ENCODE measurements around the gene EHD3. TPM values are rescaled to one million over a fixed set of nuclear protein-coding genes. Genes with fewer than 3 reads are reported as not detected.

EHD3 gene
- total RNA-seq, 1 donor from 2014 or later, result 3.9 TPM

DNA sequence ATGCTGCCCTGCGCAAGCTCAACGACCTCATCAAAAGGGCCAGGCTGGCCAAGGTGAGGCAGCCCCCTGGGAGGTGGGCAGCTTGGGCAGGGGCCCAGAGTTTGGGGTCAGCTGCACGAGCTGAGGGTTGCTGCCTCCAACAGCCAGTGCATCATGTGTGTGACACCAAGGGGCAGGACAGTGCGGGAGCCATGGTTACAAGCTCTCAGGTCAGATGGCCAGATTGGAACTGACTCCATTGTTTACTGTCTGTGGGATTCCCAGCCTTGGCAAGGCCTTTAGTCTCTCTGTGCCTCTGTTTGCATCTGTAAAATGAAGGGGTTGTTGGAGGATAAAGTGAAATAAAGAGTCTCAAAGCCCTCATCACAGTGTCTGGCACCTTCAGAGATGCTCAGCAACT, 26.9 kb downstream of the EHD3 start:
- Histone ChIP-seq H3K4me2 (no peak overlapping the region), H4K20me1 (ENCODE audit: low read depth) (no peaks in the 10 kb centered on the region)
- H3K27ac Mint-ChIP-seq, result no peak overlapping the region

DNA sequence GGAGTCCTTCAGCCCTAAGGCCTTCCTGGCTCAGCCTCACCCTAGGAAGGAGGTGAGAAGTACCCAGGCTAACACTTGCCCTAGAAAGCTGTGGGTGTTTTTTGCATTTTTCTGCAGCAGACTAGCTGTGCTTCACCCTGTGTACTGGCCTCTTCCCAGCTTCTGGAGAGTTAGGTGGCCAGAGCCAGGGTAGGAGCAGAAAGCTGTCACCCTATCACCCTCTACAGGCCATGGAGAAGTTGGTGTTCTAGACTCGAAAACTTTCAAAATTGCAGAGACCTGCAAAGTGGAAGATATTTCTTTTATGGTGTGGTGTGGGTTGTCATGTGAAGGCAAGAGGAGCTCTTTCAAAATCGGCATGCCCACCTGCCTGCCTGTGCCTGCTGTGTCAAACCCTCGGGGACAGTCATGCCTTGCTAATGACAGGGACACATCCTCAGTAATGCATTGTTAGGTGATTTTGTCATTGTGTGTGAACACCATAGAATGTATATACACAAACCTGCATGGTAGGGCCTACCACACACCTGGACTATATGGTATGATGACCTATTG, 29.8 kb downstream of the EHD3 start:
- Histone ChIP-seq H2AFZ (replicated peaks) (no peak overlapping the region), H3K79me2 (ENCODE audit: low read depth) (no peaks in the 10 kb centered on the region), H3F3A (ENCODE audit: low read depth) (no peaks in the 10 kb centered on the region), H3K4me2 (no peak overlapping the region), H3K9me3 (ENCODE audit: low read depth) (no peaks in the 10 kb centered on the region), H3K4me3 (no peak overlapping the region), H3K27me3 (no peaks in the 10 kb centered on the region), H3K36me3 (no peaks in the 10 kb centered on the region), H3K4me1 (no peaks in the 10 kb centered on the region), H4K20me1 (ENCODE audit: low read depth) (no peaks in the 10 kb centered on the region), H3K27ac (no peak overlapping the region), H3K9ac (no peak overlapping the region)
- no peaks in the 10 kb centered on the region for H3K27me3 Mint-ChIP-seq (ENCODE audit: insufficient read depth, low read depth)
- no peaks in the 10 kb centered on the region for H3K4me1 Mint-ChIP-seq
- DNase-seq (ENCODE audit: low spot score), result no peak
- no peak overlapping the region for H3K4me3 Mint-ChIP-seq
- peaks cover 11% of the 10 kb centered on the region for H3K36me3 Mint-ChIP-seq
- TF ChIP-seq EZH2 (IDR thresholded peaks at IDR 0.05) (no peak), EZH2phosphoT487 (IDR thresholded peaks at IDR 0.05) (no peak)
- TF ChIP-seq, protein P1, sequence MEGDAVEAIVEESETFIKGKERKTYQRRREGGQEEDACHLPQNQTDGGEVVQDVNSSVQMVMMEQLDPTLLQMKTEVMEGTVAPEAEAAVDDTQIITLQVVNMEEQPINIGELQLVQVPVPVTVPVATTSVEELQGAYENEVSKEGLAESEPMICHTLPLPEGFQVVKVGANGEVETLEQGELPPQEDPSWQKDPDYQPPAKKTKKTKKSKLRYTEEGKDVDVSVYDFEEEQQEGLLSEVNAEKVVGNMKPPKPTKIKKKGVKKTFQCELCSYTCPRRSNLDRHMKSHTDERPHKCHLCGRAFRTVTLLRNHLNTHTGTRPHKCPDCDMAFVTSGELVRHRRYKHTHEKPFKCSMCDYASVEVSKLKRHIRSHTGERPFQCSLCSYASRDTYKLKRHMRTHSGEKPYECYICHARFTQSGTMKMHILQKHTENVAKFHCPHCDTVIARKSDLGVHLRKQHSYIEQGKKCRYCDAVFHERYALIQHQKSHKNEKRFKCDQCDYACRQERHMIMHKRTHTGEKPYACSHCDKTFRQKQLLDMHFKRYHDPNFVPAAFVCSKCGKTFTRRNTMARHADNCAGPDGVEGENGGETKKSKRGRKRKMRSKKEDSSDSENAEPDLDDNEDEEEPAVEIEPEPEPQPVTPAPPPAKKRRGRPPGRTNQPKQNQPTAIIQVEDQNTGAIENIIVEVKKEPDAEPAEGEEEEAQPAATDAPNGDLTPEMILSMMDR (IDR thresholded peaks at IDR 0.05), result no peak
- H3K27ac Mint-ChIP-seq, result no peak overlapping the region
- no peaks in the 10 kb centered on the region for H3K9me3 Mint-ChIP-seq

More for the DNA sequence above, 26.9 kb downstream of the EHD3 start:
- no peak overlapping the region for H3K4me3 ChIP-seq
- peaks cover 20% of the 10 kb centered on the region for H3K4me1 ChIP-seq
- H3K27ac ChIP-seq, result no peak overlapping the region
- H3K9ac ChIP-seq, result no peak overlapping the region
- H3K4me3 Mint-ChIP-seq, result no peak overlapping the region
- TF ChIP-seq EZH2phosphoT487 (IDR thresholded peaks at IDR 0.05) (no peak), EZH2 (IDR thresholded peaks at IDR 0.05) (no peak)
- TF ChIP-seq, protein P1 (IDR thresholded peaks at IDR 0.05), result no peak
- no peaks in the 10 kb centered on the region for H3K27me3 Mint-ChIP-seq (ENCODE audit: insufficient read depth, low read depth)
- H2AFZ ChIP-seq (replicated peaks), result no peak overlapping the region
- peaks cover 9% of the 10 kb centered on the region for H3F3A ChIP-seq (ENCODE audit: low read depth)
- DNase-seq (ENCODE audit: low spot score), result no peak
- H3K27me3 ChIP-seq, result no peaks in the 10 kb centered on the region
- no peaks in the 10 kb centered on the region for H3K36me3 ChIP-seq
- peaks cover 13% of the 10 kb centered on the region for H3K4me1 Mint-ChIP-seq
- no peaks in the 10 kb centered on the region for H3K9me3 ChIP-seq (ENCODE audit: low read depth)
- H3K9me3 Mint-ChIP-seq, result no peaks in the 10 kb centered on the region
- H3K79me2 ChIP-seq (ENCODE audit: low read depth), result no peaks in the 10 kb centered on the region
- peaks cover 11% of the 10 kb centered on the region for H3K36me3 Mint-ChIP-seq

DNA sequence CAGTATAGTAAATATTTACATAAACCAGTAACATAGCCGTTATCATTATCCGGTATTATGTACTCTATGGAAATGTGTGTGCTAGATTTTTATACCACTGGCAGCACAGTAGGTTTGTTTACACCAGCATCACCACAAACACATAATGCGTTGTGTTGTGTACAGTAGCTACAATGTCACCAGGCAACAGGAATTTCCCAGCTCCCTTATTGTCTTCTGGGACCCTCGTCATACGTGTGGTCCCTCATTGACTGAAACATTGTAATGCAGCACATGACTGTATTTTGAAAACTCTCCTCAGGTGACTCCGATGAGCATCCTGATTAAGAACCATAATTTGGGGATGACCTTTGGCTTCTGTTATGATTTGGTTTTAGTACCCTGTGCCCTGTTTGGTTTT, 31.3 kb downstream of the EHD3 start:
- Mint-ChIP-seq H3K4me3 (no peak overlapping the region), H3K36me3 (peaks cover 11% of the 10 kb centered on the region), H3K27ac (no peak overlapping the region), H3K27me3 (ENCODE audit: insufficient read depth, low read depth) (no peaks in the 10 kb centered on the region), H3K4me1 (no peaks in the 10 kb centered on the region), H3K9me3 (no peaks in the 10 kb centered on the region)
- Histone ChIP-seq H3K9ac (no peak overlapping the region), H3K36me3 (no peaks in the 10 kb centered on the region), H3F3A (ENCODE audit: low read depth) (no peaks in the 10 kb centered on the region), H3K4me2 (no peak overlapping the region), H3K9me3 (ENCODE audit: low read depth) (no peaks in the 10 kb centered on the region), H2AFZ (replicated peaks) (no peak overlapping the region), H3K79me2 (ENCODE audit: low read depth) (no peaks in the 10 kb centered on the region), H3K4me1 (no peaks in the 10 kb centered on the region), H3K4me3 (no peak overlapping the region), H3K27me3 (no peaks in the 10 kb centered on the region), H3K27ac (no peak overlapping the region), H4K20me1 (ENCODE audit: low read depth) (no peaks in the 10 kb centered on the region)
- no peak for DNase-seq (ENCODE audit: low spot score)
- no peak for TF ChIP-seq EZH2 (IDR thresholded peaks at IDR 0.05)

DNA sequence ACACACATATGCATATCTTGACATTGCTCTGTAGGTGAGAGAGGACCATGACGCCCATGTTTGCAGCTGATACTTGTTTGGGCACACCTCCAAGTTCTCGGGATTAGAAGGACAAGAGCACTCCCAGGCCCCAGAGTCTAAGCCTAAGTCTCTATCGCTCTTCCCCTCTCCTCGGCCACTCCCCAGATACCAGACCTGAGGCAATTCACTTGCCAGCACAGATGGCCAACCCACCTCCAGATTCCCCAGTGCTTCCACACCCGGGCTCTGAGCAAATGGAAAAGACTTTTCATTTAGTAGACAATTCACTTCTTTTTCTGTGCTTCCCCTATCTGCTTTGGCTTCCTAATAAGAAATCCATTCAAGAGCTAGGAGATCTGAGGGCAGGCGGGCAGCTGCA, 32.9 kb downstream of the EHD3 start:
- H3K27ac Mint-ChIP-seq, result no peak overlapping the region
- H3F3A ChIP-seq (ENCODE audit: low read depth), result no peaks in the 10 kb centered on the region
- H3K36me3 ChIP-seq, result no peaks in the 10 kb centered on the region
- no peaks in the 10 kb centered on the region for H3K27me3 Mint-ChIP-seq (ENCODE audit: insufficient read depth, low read depth)
- no peak for TF ChIP-seq EZH2phosphoT487 (IDR thresholded peaks at IDR 0.05)
- TF ChIP-seq, protein P1 (IDR thresholded peaks at IDR 0.05), result no peak
- no peak for TF ChIP-seq EZH2 (IDR thresholded peaks at IDR 0.05)
- H3K27me3 ChIP-seq, result no peaks in the 10 kb centered on the region
- no peak overlapping the region for H3K9ac ChIP-seq
- no peaks in the 10 kb centered on the region for H3K79me2 ChIP-seq (ENCODE audit: low read depth)
- H3K4me3 ChIP-seq, result no peak overlapping the region
- H2AFZ ChIP-seq (replicated peaks), result no peak overlapping the region
- no peaks in the 10 kb centered on the region for H3K4me1 ChIP-seq
- H4K20me1 ChIP-seq (ENCODE audit: low read depth), result no peaks in the 10 kb centered on the region
- no peak overlapping the region for H3K4me3 Mint-ChIP-seq
- DNase-seq (ENCODE audit: low spot score), result no peak
- H3K9me3 ChIP-seq (ENCODE audit: low read depth), result no peaks in the 10 kb centered on the region
- H3K9me3 Mint-ChIP-seq, result no peaks in the 10 kb centered on the region
- no peaks in the 10 kb centered on the region for H3K4me1 Mint-ChIP-seq
- no peak overlapping the region for H3K27ac ChIP-seq
- H3K36me3 Mint-ChIP-seq, result peaks cover 4% of the 10 kb centered on the region
- no peak overlapping the region for H3K4me2 ChIP-seq
